GM18502 (cell line): Measurements from ENCODE around the gene BMP3.

Experiments
- ATAC-seq: cut with Tn5 transposase; IDR thresholded peaks from one replicate; pipeline ENCODE4 v1.9.1; 2021; ENCODE audit warnings: mild to moderate bottlenecking; ENCODE audit not compliant: unreplicated experiment, poor library complexity

Gene BMP3

DNA sequence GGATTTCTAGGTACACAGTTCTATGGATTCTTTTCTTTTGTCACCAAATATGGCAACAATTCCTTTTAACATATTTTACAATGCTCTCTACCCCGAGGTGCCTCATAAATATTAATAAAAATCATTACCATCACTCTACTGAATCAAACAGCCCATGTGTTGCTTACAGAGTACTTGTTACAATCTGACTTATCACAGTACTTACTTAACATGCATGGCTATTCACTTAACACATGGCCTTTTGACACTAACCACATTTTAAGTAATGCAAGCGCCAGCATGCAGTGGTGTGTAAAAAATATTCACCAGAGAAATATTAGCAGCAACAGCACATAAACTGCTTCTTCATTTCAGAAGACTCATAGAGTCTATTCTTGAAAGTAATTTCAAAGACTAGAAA lies 64.9 kb downstream of the BMP3 start:
- ATAC-seq, result no peak

DNA sequence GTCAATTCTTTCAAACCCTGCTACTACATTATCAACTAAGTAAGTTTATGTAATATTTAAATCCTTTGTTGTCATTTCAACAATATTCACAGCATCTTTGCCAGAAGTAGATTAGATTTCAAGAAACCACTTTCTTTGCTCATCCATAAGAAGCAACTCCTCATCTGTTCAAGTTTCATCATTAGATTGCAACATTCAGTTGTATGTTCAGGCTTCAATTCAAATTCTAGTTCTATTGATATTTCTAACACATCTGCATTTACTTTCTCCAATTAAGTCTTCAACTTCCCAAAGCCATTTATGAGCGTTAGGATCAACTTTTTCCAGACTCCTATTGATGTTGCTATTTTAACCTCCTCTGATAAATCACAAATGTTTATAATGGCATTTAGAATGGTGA lies 66.1 kb downstream of the BMP3 start:
- no peak for ATAC-seq

DNA sequence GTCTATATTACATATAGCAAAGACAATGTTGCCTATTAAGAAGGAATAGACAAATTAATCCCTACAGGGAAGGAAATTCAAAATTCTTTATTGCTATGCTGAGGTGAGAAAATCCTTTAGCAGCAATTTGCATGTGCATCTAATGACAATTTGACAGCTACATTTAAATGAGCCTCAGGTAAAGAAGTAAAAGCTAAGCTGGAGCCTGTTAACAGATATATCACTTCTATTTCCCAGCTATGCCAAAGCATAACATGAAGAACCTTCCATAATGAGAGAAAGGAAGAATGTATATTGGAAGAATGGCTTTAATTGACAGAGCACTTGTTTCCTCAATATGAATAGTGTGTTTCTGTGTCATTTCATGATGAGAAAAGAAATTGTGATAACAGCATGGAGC lies 71.6 kb downstream of the BMP3 start:
- no peak for ATAC-seq

DNA sequence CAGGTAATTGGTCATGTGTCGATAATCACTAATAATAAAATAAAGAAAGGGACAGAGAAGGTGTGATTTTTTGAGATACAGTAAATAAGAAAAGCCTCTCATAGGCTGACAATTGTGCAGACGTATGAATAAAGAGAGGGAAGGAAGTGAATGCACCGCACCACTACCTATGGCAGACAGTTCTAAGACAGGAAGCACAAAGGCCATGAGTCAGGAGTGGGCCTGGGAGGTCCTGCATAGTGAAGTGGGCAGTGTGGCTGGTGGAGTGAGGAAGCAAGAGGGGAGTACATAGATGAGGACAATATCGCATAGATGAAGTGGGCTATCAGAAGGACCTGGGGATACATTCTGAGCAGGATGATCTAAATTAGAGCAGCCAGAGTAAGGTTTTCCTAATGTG lies 75.6 kb downstream of the BMP3 start:
- no peak for ATAC-seq
